AML-193 (cell line): ENCODE data around the gene CSAD.
"Not testable (repeated sequence)": the region's sequence is repeated elsewhere in the genome, so short reads cannot be mapped to it uniquely, and the experiment has no call there.

Experiments used
- DNase-seq, 2 experiments: peaks; one replicate each; lab custom pipeline; 2025; lab: John Stamatoyannopoulos, UW

The CSAD gene

GRCh38 chr12:53145383-53146260, 35.1 kb downstream of the CSAD start:
- no peak for DNase-seq

DNA sequence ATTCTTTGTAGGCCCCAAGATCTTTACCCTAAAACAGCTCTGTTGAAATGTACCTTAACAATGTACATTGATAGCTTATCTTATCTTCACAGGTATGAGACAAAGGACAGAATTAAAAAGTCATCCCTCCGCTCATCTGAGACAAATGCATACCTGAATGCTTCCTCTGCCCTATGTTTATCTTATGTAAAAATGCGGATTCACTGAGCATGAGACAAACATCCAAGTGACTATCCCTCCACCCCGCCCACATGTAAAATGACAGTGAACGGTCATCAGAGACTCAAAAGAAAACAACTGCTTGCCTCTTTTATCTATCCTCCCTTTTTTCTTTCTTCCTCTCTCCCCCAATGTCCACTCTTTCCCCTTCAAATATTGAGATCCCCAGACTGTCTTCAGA, 37.4 kb downstream of the CSAD start:
- DNase-seq = no peak

DNA sequence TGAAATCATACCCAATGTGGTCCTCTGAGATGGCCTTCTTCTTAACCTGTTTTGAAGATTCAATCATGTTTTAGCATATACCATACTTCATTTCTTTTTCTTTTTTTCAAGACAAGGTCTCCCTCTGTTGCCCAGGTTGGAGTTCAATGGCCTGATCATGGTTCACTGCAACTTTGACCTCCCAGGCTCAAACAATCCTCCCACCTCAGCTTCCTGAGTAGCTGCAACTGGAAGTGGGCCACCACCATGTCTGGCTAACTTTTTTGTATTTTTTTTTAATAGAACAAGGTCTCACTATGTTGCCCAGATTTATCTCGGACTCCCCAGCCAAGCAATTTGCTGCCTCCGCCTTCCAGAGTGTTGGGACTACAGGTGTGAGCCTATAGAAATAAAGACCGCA, 47.0 kb downstream of the CSAD start:
- no peak for DNase-seq

DNA sequence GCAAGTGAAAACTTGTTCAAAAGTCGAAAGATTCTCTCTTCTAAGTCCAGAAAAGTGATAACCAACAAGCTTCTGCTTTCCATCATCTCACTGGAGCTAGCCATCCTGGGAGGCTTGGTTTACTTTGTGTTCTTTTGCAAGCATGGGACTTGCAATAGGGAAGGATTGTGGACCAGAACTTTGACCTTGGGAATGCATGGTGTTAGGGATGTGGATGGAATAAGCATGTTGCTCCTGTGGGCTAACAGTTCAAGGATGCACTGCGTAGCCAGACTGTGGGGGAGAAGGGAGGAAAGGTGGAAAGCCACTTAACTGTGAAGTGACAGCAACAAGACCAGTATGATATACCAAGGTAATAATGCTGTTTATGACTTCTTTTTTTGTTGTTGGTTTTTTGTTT, 48.9 kb downstream of the CSAD start:
- no peak for DNase-seq

- DNase-seq = peak; percentile 12 to 18
These were observed 51.8 kb downstream of the CSAD start for GRCh38 chr12:53128780-53129569.

DNA sequence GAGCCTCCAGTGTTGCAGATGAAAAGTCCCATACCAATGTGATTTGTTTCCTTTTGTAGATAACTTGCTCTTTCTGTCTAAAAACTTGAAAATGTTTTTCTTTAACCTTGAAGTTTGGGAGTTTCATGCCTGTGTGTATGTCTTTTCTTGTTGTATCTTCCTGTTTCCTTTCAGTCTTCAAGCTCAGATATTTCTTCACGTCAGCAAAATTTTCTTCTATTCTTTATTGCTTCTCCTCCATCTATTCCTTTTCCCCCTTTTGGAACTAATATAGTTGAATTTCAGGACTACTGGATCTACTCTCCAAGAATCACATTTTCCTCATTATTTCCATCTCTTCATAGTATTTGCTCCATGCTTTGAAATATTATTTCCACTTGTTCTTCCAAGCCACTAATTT, 53.6 kb downstream of the CSAD start:
- DNase-seq = no peak

DNA sequence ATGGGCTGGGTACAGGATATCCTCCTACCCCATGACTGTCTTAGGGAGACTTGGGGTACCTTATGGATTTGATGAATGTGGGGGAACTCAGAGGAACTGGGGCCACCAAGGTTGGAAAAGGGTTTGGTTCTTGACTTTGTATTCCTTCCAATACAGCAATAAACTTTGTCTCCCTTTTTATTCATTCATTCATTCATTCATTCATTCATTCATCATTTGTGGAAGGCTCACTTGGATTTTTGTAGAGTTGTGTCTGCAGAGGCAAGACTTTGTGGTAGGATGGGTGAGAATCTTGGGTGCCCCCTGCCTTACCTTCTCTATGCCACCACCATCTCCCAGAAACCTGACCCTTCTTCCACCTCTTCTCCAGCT, 56.4 kb downstream of the CSAD start:
- no peak for DNase-seq

DNA sequence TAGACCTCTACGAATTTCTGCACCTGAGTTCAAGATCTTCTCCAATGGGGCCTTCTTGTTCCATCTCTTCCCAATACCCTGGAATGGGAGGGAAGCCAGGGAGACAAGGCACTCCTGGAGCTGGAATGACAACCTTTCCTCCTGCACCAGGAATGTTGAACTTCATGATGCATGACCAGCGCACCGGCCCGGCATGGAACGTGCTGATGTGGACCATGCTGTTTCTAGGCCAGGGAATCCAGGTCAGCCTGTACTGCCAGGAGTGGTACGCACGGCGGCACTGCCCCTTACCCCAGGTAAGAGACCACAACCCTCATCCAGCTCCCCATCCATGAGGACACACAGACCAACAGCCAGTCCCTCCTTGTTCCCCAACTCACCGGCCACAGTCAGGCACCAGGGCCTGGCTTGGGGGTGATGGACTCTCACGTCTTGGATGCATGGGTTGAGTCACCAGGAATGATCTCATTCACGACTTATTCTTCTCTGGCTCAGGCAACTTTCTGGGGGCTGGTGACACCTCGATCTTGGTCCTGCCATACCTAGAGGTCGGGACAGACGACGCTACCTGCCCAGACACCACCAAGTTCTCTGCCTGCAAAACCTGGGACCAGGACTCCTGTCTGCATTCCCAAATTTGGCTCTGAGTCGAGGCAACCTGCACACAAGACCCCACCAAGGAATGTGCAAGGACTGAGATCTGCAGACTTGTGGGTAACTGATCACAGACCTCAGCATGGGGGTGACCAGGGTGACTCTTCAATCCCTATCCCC, 57.0 kb downstream of the CSAD start:
- DNase-seq = no peak

GRCh38 chr12:53122961-53123468, 57.7 kb downstream of the CSAD start:
- no peak for DNase-seq

- DNase-seq = no peak
These were observed 59.8 kb downstream of the CSAD start for GRCh38 chr12:53120685-53121525.

- DNase-seq = no peak
These were observed 61.9 kb downstream of the CSAD start for GRCh38 chr12:53118751-53119300.

- DNase-seq = no peak
These were observed 64.7 kb downstream of the CSAD start for GRCh38 chr12:53115891-53116648.

- DNase-seq = no peak
These were observed 65.4 kb downstream of the CSAD start for GRCh38 chr12:53115112-53115890.

GRCh38 chr12:53113951-53114350, 66.8 kb downstream of the CSAD start:
- DNase-seq = no peak

GRCh38 chr12:53113136-53113705, 67.5 kb downstream of the CSAD start:
- DNase-seq = no peak

DNA sequence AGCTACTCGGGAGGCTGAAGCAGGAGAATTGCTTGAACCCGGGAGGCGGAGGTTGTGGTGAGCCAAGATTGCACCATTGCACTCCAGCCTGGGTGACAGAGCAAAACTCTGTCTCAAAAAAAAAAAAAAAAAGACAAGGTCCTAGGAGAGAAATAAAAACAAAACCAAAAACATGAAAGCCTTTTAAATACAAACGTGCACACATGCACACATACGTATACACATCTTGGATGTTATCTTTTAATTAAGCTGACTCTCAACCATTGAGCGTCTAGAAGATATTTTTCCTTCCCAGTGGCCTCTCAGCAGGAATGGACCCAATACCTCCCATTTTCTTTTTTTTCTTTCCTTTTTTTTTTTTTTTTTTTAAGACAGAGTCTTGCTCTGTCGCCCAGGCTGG, 68.3 kb downstream of the CSAD start:
- DNase-seq = not testable (repeated sequence)
